HG03342 (cell line): Measurements from ENCODE around the gene C1orf198.

ENCODE experiments used
- ATAC-seq: cut with Tn5 transposase; IDR thresholded peaks from one replicate; pipeline ENCODE4 v1.9.1; 2021; ENCODE audit warnings: mild to moderate bottlenecking, moderate library complexity; ENCODE audit not compliant: unreplicated experiment

The C1orf198 gene

GRCh38 chr1:230814949-230815692, 53.2 kb downstream of the C1orf198 start:
- ATAC-seq = no peak

- no peak for ATAC-seq
Measured at GRCh38 chr1:230812568-230812967, 55.8 kb downstream of the C1orf198 start.

GRCh38 chr1:230809256-230809990, 58.9 kb downstream of the C1orf198 start:
- ATAC-seq = no peak

- no peak for ATAC-seq
Measured at GRCh38 chr1:230808281-230808872, 59.9 kb downstream of the C1orf198 start.

- ATAC-seq = no peak
Measured at GRCh38 chr1:230807561-230808280, 60.6 kb downstream of the C1orf198 start.

- no peak for ATAC-seq
Measured at GRCh38 chr1:230807029-230807428, 61.3 kb downstream of the C1orf198 start.

GRCh38 chr1:230806552-230806951, 61.8 kb downstream of the C1orf198 start:
- no peak for ATAC-seq

GRCh38 chr1:230804396-230804795, 63.9 kb downstream of the C1orf198 start:
- no peak for ATAC-seq

GRCh38 chr1:230800891-230801840, 67.2 kb downstream of the C1orf198 start:
- ATAC-seq = no peak

- no peak for ATAC-seq
Measured at GRCh38 chr1:230798491-230798890, 69.8 kb downstream of the C1orf198 start.

GRCh38 chr1:230797942-230798365, 70.4 kb downstream of the C1orf198 start:
- ATAC-seq = no peak

- no peak for ATAC-seq
Measured at GRCh38 chr1:230797376-230797920, 70.9 kb downstream of the C1orf198 start.

- no peak for ATAC-seq
Measured at GRCh38 chr1:230796626-230797025, 71.7 kb downstream of the C1orf198 start.

GRCh38 chr1:230794871-230795605, 73.3 kb downstream of the C1orf198 start:
- ATAC-seq = no peak

GRCh38 chr1:230794431-230794830, 73.9 kb downstream of the C1orf198 start:
- ATAC-seq = no peak

GRCh38 chr1:230793463-230793745, 74.9 kb downstream of the C1orf198 start:
- no peak for ATAC-seq

GRCh38 chr1:230792691-230793462, 75.4 kb downstream of the C1orf198 start:
- no peak for ATAC-seq

- no peak for ATAC-seq
Measured at GRCh38 chr1:230791986-230792564, 76.2 kb downstream of the C1orf198 start.
